GM12892 (cell line): Measurements from ENCODE around the gene DRP2. TPM values are rescaled to one million over a fixed set of nuclear protein-coding genes. Genes with fewer than 3 reads are reported as not detected.
"Not testable (repeated sequence)": the region's sequence is repeated elsewhere in the genome, so short reads cannot be mapped to it uniquely, and the experiment has no call there.

ENCODE experiments used
- DNase-seq: peaks from one replicate; pipeline ENCODE4 v3.0.0; 2011; ENCODE audit not compliant: insufficient read length
- FAIRE-seq: peaks from 2 replicates; lab custom pipeline; 2011; peaks lifted over from hg19 to GRCh38; lab: Jason Lieb, UNC
- POLR2A ChIP-seq: IDR thresholded peaks from 2 replicates; pipeline ENCODE4 v1.6.1; 2011; ENCODE audit warnings: low read depth, low read length, control low read depth
- POLR2AphosphoS5 ChIP-seq: IDR thresholded peaks from 2 replicates; pipeline ENCODE4 v1.6.1; 2011; ENCODE audit warnings: low read depth, low read length, control low read depth
- TAF1 ChIP-seq: IDR thresholded peaks from 2 replicates; pipeline ENCODE4 v1.6.1; 2011; ENCODE audit warnings: low read depth, mild to moderate bottlenecking, control low read depth, low read length, borderline replicate concordance
- polyA plus RNA-seq: library from polyadenylated mRNA; unstranded; fragments of >200 nt; gene quantifications from one replicate; pipeline ENCODE4 v1.2.1, GENCODE V29; 2012; ENCODE audit warnings: missing spikeins, inconsistent platforms; ENCODE audit not compliant: missing spikeins

The DRP2 gene
- polyA plus RNA-seq, result 0.11 TPM

GRCh38 chrX:101219116-101219863 is at the start of gene DRP2:
Gene DRP2, plus strand, starts transcription at chrX:101219786. Its CDS starts 11,862 bp downstream, at chrX:101231648.
- FAIRE-seq (no peak), DNase-seq (no peak)
- no peak for TF ChIP-seq POLR2A
- no peak for TF ChIP-seq TAF1
- TF ChIP-seq POLR2AphosphoS5, result no peak

- TF ChIP-seq TAF1, result no peak
- TF ChIP-seq POLR2A, result no peak
- TF ChIP-seq POLR2AphosphoS5, result no peak
- DNase-seq (no peak), FAIRE-seq (peak; percentile 64)
Measured at GRCh38 chrX:101171883-101172400, 47.6 kb upstream of the DRP2 start.

- FAIRE-seq (no peak), DNase-seq (no peak)
- no peak for TF ChIP-seq POLR2AphosphoS5
Measured at GRCh38 chrX:101176439-101176838, 43.1 kb upstream of the DRP2 start.

GRCh38 chrX:101184876-101185275 is 34.7 kb upstream of the DRP2 start:
- not testable (repeated sequence) for DNase-seq, FAIRE-seq

- DNase-seq, FAIRE-seq: not testable (repeated sequence)
Measured at GRCh38 chrX:101187961-101188360, 31.6 kb upstream of the DRP2 start.

GRCh38 chrX:101190736-101191135 is 28.9 kb upstream of the DRP2 start:
- FAIRE-seq (no peak), DNase-seq (no peak)
- TF ChIP-seq TAF1, result no peak
- no peak for TF ChIP-seq POLR2A
- no peak for TF ChIP-seq POLR2AphosphoS5

GRCh38 chrX:101191217-101191750 is 28.3 kb upstream of the DRP2 start:
- TF ChIP-seq TAF1 (no peak), POLR2AphosphoS5 (no peak), POLR2A (no peak)

GRCh38 chrX:101195442-101196173 is 24.0 kb upstream of the DRP2 start:
- no peak for DNase-seq
- FAIRE-seq, result no peak
- TF ChIP-seq POLR2AphosphoS5, result no peak
- TF ChIP-seq TAF1, result no peak

More at GRCh38 chrX:101191217-101191750, 28.3 kb upstream of the DRP2 start:
- FAIRE-seq (no peak), DNase-seq (no peak)

- TF ChIP-seq POLR2AphosphoS5, result no peak
- TF ChIP-seq TAF1, result no peak
- TF ChIP-seq POLR2A, result no peak
- DNase-seq (no peak), FAIRE-seq (no peak)
Measured at GRCh38 chrX:101203761-101204351, 15.7 kb upstream of the DRP2 start.

- FAIRE-seq (peak; percentile 24), DNase-seq (no peak)
- TF ChIP-seq POLR2AphosphoS5 (no peak), POLR2A (no peak), TAF1 (no peak)
Measured at GRCh38 chrX:101206471-101206870, 13.1 kb upstream of the DRP2 start.

- FAIRE-seq, result peak; percentile 9
- TF ChIP-seq TAF1 (no peak), POLR2AphosphoS5 (no peak), POLR2A (no peak)
Measured at GRCh38 chrX:101208152-101208905, 11.3 kb upstream of the DRP2 start.

More at GRCh38 chrX:101208152-101208905, 11.3 kb upstream of the DRP2 start:
- no peak for DNase-seq
